ENCODE measurements around the gene GPR25. TPM values are rescaled to one million over a fixed set of nuclear protein-coding genes. Genes with fewer than 3 reads are reported as not detected.

Gene GPR25
- total RNA-seq, 1 donor from 2014 or later = 0.25 TPM

GRCh38 chr1:200880212-200880611, 7.4 kb downstream of the GPR25 start:
- Mint-ChIP-seq H3K27ac (no peak overlapping the region), H3K4me1 (peaks cover 9% of the 10 kb centered on the region), H3K27me3 (ENCODE audit: low read depth) (no peaks in the 10 kb centered on the region), H3K4me3 (no peak overlapping the region), H3K9me3 (no peaks in the 10 kb centered on the region), H3K36me3 (no peaks in the 10 kb centered on the region)
- TF ChIP-seq CTCF (IDR thresholded peaks at IDR 0.05; ENCODE audit: unreplicated experiment) = no peak
- no peak for DNase-seq (ENCODE audit: low spot score in 2 of 2, unreplicated experiment in 2 of 2)

GRCh38 chr1:200883118-200883517, 10.3 kb downstream of the GPR25 start:
- Mint-ChIP-seq H3K4me1 (no peaks in the 10 kb centered on the region), H3K36me3 (no peaks in the 10 kb centered on the region), H3K27me3 (ENCODE audit: low read depth) (no peaks in the 10 kb centered on the region), H3K4me3 (no peak overlapping the region), H3K27ac (no peak overlapping the region), H3K9me3 (no peaks in the 10 kb centered on the region)
- TF ChIP-seq CTCF (IDR thresholded peaks at IDR 0.05; ENCODE audit: unreplicated experiment) = no peak
- no peak for DNase-seq (ENCODE audit: low spot score in 2 of 2, unreplicated experiment in 2 of 2)

- TF ChIP-seq CTCF (IDR thresholded peaks at IDR 0.05; ENCODE audit: unreplicated experiment) = no peak
- Mint-ChIP-seq H3K27me3 (ENCODE audit: low read depth) (no peaks in the 10 kb centered on the region), H3K4me1 (peaks cover 4% of the 10 kb centered on the region), H3K9me3 (no peaks in the 10 kb centered on the region), H3K27ac (no peak overlapping the region), H3K4me3 (no peak overlapping the region), H3K36me3 (no peaks in the 10 kb centered on the region)
- no peak for DNase-seq (ENCODE audit: low spot score in 2 of 2, unreplicated experiment in 2 of 2)
Observed at GRCh38 chr1:200885623-200886402, 13.0 kb downstream of the GPR25 start.

GRCh38 chr1:200886594-200886993, 13.8 kb downstream of the GPR25 start:
- Mint-ChIP-seq H3K36me3 (no peaks in the 10 kb centered on the region), H3K4me3 (no peak overlapping the region), H3K27me3 (ENCODE audit: low read depth) (no peaks in the 10 kb centered on the region), H3K4me1 (peaks cover 6% of the 10 kb centered on the region), H3K27ac (no peak overlapping the region), H3K9me3 (no peaks in the 10 kb centered on the region)
- DNase-seq (ENCODE audit: low spot score in 2 of 2, unreplicated experiment in 2 of 2) = no peak
- TF ChIP-seq CTCF (IDR thresholded peaks at IDR 0.05; ENCODE audit: unreplicated experiment) = no peak

GRCh38 chr1:200887036-200887435, 14.3 kb downstream of the GPR25 start:
- no peaks in the 10 kb centered on the region for H3K9me3 Mint-ChIP-seq
- H3K27ac Mint-ChIP-seq = no peak overlapping the region
- no peak overlapping the region for H3K4me3 Mint-ChIP-seq
- H3K27me3 Mint-ChIP-seq (ENCODE audit: low read depth) = no peaks in the 10 kb centered on the region
- TF ChIP-seq CTCF (IDR thresholded peaks at IDR 0.05; ENCODE audit: unreplicated experiment) = no peak
- H3K36me3 Mint-ChIP-seq = no peaks in the 10 kb centered on the region
- peaks cover 8% of the 10 kb centered on the region for H3K4me1 Mint-ChIP-seq
- no peak for DNase-seq (ENCODE audit: low spot score in 2 of 2, unreplicated experiment in 2 of 2)
